T follicular helper cell (primary cell): Measurements from ENCODE around the gene SHOX.
"Not testable (repeated sequence)": the region's sequence is repeated elsewhere in the genome, so short reads cannot be mapped to it uniquely, and the experiment has no call there.

Experiments used
- DNase-seq: peaks from one replicate; pipeline ENCODE4 v3.0.0-alpha.2; 2020; ENCODE audit warnings: low read depth

The SHOX gene

GRCh38 chrX:637660-638481 lies 7.3 kb downstream of the SHOX start:
- no peak for DNase-seq

GRCh38 chrX:638482-639131 lies 8.0 kb downstream of the SHOX start:
- DNase-seq, result no peak

- no peak for DNase-seq
Measured at GRCh38 chrX:639151-639550, 8.6 kb downstream of the SHOX start.

GRCh38 chrX:640641-641040 lies 10.1 kb downstream of the SHOX start:
- no peak for DNase-seq

GRCh38 chrX:641671-642435 lies 11.3 kb downstream of the SHOX start:
- no peak for DNase-seq

- no peak for DNase-seq
Measured at GRCh38 chrX:642436-643240, 12.0 kb downstream of the SHOX start.

- no peak for DNase-seq
Measured at GRCh38 chrX:643241-643595, 12.6 kb downstream of the SHOX start.

GRCh38 chrX:643911-644303 lies 13.3 kb downstream of the SHOX start:
- no peak for DNase-seq

GRCh38 chrX:644304-645281 lies 14.0 kb downstream of the SHOX start:
- DNase-seq, result no peak

GRCh38 chrX:646228-646495 lies 15.6 kb downstream of the SHOX start:
- DNase-seq, result no peak

GRCh38 chrX:646796-647195 lies 16.2 kb downstream of the SHOX start:
- DNase-seq, result no peak

GRCh38 chrX:649166-649565 lies 18.6 kb downstream of the SHOX start:
- DNase-seq, result no peak

GRCh38 chrX:650324-650723 lies 19.7 kb downstream of the SHOX start:
- no peak for DNase-seq

GRCh38 chrX:650811-651210 lies 20.2 kb downstream of the SHOX start:
- no peak for DNase-seq

- not testable (repeated sequence) for DNase-seq
Measured at GRCh38 chrX:651922-652321, 21.3 kb downstream of the SHOX start.

GRCh38 chrX:652341-652741 lies 21.8 kb downstream of the SHOX start:
- DNase-seq, result no peak

- DNase-seq, result no peak
Measured at GRCh38 chrX:653306-653705, 22.7 kb downstream of the SHOX start.

- DNase-seq, result no peak
Measured at GRCh38 chrX:661154-661553, 30.6 kb downstream of the SHOX start.

GRCh38 chrX:662126-662525 lies 31.5 kb downstream of the SHOX start:
- DNase-seq, result no peak

GRCh38 chrX:663841-664240 lies 33.2 kb downstream of the SHOX start:
- DNase-seq, result no peak
